Measurements from ENCODE around the gene CYTH4.

DNA sequence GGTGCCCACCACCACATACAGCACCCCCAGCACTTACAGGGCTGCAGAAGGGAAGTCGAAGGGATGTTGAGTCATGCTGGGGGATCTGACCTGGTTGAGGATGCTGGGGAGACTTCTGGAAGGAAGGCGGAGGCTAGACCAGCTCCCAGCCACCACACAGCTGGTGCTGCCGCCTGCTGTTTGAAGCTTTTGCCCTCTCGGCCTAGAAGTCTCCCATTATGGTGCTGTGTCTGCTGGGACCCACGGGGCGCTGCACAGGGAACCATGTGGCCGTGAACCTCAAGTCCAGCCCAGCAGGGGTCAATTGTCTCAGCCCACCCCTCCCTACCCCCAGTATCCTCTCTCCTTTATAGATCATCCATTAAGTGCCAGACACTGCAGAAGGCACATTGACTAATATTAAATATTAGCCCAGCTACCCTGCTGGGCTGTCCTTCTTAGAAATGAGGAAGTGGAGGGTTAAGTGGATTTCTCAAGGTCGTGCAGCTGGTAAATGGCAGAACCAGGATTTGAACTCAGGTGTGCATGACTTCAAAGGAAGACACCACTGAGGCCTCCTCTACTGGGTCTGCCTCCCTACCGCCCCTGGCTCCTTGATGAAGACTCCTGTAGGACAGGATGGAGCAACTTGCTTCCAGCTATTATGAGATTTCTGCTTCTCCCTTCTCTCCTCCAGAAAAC is 49.7 kb downstream of the CYTH4 start:
- TF ChIP-seq, protein P1, sequence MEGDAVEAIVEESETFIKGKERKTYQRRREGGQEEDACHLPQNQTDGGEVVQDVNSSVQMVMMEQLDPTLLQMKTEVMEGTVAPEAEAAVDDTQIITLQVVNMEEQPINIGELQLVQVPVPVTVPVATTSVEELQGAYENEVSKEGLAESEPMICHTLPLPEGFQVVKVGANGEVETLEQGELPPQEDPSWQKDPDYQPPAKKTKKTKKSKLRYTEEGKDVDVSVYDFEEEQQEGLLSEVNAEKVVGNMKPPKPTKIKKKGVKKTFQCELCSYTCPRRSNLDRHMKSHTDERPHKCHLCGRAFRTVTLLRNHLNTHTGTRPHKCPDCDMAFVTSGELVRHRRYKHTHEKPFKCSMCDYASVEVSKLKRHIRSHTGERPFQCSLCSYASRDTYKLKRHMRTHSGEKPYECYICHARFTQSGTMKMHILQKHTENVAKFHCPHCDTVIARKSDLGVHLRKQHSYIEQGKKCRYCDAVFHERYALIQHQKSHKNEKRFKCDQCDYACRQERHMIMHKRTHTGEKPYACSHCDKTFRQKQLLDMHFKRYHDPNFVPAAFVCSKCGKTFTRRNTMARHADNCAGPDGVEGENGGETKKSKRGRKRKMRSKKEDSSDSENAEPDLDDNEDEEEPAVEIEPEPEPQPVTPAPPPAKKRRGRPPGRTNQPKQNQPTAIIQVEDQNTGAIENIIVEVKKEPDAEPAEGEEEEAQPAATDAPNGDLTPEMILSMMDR (IDR thresholded peaks at IDR 0.05), result no peak
- TF ChIP-seq POLR2A (IDR thresholded peaks at IDR 0.05), result no peak
